ENCODE data around the gene USP34.

GRCh38 chr2:61338447-61338846 lies 132.4 kb downstream of the USP34 start:
- no peak for TF ChIP-seq CTCF (IDR thresholded peaks at IDR 0.05)
- TF ChIP-seq EP300 (IDR thresholded peaks at IDR 0.05) = no peak
- no peak for TF ChIP-seq POLR2A (IDR thresholded peaks at IDR 0.05)

Data from ovary (tissue), 3 donors.